Measurements from ENCODE around the gene TMEM255B.
"Not testable (repeated sequence)": the region's sequence is repeated elsewhere in the genome, so short reads cannot be mapped to it uniquely, and the experiment has no call there.

DNA sequence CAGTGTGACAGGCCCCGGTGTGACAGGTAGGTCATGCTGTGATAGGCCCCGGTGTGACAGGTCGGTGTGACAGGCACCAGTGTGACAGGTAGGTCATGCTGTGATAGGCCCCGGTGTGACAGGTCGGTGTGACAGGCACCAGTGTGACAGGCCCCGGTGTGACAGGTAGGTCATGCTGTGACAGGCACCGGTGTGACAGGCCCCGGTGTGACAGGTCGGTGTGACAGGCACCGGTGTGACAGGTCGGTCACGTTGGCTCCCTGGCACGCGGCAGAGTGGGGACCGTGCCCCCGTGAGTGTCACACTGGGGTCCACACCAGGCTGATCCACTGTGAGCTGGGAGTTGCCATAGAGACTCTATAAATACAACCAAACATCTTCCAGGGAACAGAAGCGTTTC is 75.0 kb downstream of the TMEM255B start:
- TF ChIP-seq, protein P1, sequence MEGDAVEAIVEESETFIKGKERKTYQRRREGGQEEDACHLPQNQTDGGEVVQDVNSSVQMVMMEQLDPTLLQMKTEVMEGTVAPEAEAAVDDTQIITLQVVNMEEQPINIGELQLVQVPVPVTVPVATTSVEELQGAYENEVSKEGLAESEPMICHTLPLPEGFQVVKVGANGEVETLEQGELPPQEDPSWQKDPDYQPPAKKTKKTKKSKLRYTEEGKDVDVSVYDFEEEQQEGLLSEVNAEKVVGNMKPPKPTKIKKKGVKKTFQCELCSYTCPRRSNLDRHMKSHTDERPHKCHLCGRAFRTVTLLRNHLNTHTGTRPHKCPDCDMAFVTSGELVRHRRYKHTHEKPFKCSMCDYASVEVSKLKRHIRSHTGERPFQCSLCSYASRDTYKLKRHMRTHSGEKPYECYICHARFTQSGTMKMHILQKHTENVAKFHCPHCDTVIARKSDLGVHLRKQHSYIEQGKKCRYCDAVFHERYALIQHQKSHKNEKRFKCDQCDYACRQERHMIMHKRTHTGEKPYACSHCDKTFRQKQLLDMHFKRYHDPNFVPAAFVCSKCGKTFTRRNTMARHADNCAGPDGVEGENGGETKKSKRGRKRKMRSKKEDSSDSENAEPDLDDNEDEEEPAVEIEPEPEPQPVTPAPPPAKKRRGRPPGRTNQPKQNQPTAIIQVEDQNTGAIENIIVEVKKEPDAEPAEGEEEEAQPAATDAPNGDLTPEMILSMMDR (conservative IDR thresholded peaks at IDR 0.05) = not testable (repeated sequence)
- not testable (repeated sequence) for TF ChIP-seq ZFX (IDR thresholded peaks at IDR 0.05)
